Ishikawa (cell line): ENCODE results near the gene ZNF862.

Source experiments
- CEBPB ChIP-seq: IDR thresholded peaks from 2 replicates; pipeline ENCODE4 v1.6.1; 2012
- CREB1 ChIP-seq: IDR thresholded peaks from 2 replicates; pipeline ENCODE4 v1.6.1; 2012; ENCODE audit warnings: low read depth
- EGR1 ChIP-seq: IDR thresholded peaks from 2 replicates; pipeline ENCODE4 v1.6.1; 2012
- EP300 ChIP-seq: IDR thresholded peaks from 2 replicates; pipeline ENCODE4 v1.6.1; 2012; ENCODE audit warnings: borderline replicate concordance
- FOXM1 ChIP-seq: IDR thresholded peaks from 2 replicates; pipeline ENCODE4 v1.6.1; 2012; ENCODE audit warnings: low read depth, borderline replicate concordance
- NFIC ChIP-seq: IDR thresholded peaks from 2 replicates; pipeline ENCODE4 v1.6.1; 2012
- RAD21 ChIP-seq: IDR thresholded peaks from 2 replicates; pipeline ENCODE4 v1.6.1; 2012; ENCODE audit warnings: low read depth
- TAF1 ChIP-seq: IDR thresholded peaks from 2 replicates; pipeline ENCODE4 v1.6.1; 2012; ENCODE audit warnings: low read depth, mild to moderate bottlenecking
- TCF12 ChIP-seq: IDR thresholded peaks from 2 replicates; pipeline ENCODE4 v1.6.1; 2012; ENCODE audit warnings: low read depth
- TEAD4 ChIP-seq: IDR thresholded peaks from 2 replicates; pipeline ENCODE4 v1.6.1; 2012
- YY1 ChIP-seq: IDR thresholded peaks from 2 replicates; pipeline ENCODE4 v1.6.1; 2012; ENCODE audit warnings: low read depth
- ZBTB7A ChIP-seq: IDR thresholded peaks from 2 replicates; pipeline ENCODE4 v1.6.1; 2012; ENCODE audit warnings: low read depth
- TF ChIP-seq, protein P1 (sequence below): IDR thresholded peaks from 2 replicates; pipeline ENCODE4 v1.6.1; 2012; ENCODE audit warnings: low read depth, mild to moderate bottlenecking
- TF ChIP-seq, protein P2 (sequence below): IDR thresholded peaks from 2 replicates; pipeline ENCODE4 v1.6.1; 2012
- TF ChIP-seq, protein P3 (sequence below): IDR thresholded peaks from 2 replicates; pipeline ENCODE4 v1.6.1; 2012

The ZNF862 gene

GRCh38 chr7:149882248-149883047, 44.3 kb downstream of the ZNF862 start:
- TF ChIP-seq ZBTB7A: no peak
- TF ChIP-seq TAF1: no peak

DNA sequence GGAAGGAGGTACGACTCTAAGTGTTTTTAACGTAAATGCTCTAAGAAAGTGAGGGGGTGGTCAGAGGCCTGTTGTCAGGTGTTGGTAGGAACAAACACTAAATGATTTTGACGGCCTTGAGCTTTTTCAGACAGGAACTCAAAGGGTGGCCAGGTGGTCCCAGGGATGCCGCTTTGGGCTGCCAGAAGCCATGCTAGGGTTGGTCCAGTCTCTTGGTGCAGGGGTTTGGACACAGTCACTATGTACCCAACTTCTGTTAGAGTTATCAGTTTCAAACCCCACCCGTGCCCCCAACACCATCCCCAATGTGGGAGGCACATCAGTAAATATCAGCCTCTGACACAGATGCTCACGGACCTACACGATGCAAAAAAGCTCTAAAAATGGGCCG, 44.9 kb downstream of the ZNF862 start:
- no peak for TF ChIP-seq FOXM1
- TF ChIP-seq YY1: no peak
- TF ChIP-seq, protein P1, sequence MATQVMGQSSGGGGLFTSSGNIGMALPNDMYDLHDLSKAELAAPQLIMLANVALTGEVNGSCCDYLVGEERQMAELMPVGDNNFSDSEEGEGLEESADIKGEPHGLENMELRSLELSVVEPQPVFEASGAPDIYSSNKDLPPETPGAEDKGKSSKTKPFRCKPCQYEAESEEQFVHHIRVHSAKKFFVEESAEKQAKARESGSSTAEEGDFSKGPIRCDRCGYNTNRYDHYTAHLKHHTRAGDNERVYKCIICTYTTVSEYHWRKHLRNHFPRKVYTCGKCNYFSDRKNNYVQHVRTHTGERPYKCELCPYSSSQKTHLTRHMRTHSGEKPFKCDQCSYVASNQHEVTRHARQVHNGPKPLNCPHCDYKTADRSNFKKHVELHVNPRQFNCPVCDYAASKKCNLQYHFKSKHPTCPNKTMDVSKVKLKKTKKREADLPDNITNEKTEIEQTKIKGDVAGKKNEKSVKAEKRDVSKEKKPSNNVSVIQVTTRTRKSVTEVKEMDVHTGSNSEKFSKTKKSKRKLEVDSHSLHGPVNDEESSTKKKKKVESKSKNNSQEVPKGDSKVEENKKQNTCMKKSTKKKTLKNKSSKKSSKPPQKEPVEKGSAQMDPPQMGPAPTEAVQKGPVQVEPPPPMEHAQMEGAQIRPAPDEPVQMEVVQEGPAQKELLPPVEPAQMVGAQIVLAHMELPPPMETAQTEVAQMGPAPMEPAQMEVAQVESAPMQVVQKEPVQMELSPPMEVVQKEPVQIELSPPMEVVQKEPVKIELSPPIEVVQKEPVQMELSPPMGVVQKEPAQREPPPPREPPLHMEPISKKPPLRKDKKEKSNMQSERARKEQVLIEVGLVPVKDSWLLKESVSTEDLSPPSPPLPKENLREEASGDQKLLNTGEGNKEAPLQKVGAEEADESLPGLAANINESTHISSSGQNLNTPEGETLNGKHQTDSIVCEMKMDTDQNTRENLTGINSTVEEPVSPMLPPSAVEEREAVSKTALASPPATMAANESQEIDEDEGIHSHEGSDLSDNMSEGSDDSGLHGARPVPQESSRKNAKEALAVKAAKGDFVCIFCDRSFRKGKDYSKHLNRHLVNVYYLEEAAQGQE: no peak
- TF ChIP-seq, protein P2, sequence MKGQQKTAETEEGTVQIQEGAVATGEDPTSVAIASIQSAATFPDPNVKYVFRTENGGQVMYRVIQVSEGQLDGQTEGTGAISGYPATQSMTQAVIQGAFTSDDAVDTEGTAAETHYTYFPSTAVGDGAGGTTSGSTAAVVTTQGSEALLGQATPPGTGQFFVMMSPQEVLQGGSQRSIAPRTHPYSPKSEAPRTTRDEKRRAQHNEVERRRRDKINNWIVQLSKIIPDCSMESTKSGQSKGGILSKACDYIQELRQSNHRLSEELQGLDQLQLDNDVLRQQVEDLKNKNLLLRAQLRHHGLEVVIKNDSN: no peak
- no peak for TF ChIP-seq ZBTB7A

GRCh38 chr7:149883452-149883861, 45.3 kb downstream of the ZNF862 start:
- TF ChIP-seq RAD21: peak; percentile 86
- TF ChIP-seq TCF12: no peak

- no peak for TF ChIP-seq NFIC
- TF ChIP-seq, protein P2: no peak
- TF ChIP-seq, protein P1: no peak
- no peak for TF ChIP-seq YY1
- no peak for TF ChIP-seq TEAD4
- TF ChIP-seq TCF12: no peak
- TF ChIP-seq, protein P3, sequence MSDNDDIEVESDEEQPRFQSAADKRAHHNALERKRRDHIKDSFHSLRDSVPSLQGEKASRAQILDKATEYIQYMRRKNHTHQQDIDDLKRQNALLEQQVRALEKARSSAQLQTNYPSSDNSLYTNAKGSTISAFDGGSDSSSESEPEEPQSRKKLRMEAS: no peak
- TF ChIP-seq EGR1: no peak
- TF ChIP-seq FOXM1: no peak
- no peak for TF ChIP-seq RAD21
- TF ChIP-seq EP300: no peak
- no peak for TF ChIP-seq CEBPB
- TF ChIP-seq CREB1: no peak
- TF ChIP-seq TAF1: no peak
- TF ChIP-seq ZBTB7A: no peak
Observed at GRCh38 chr7:149884016-149884415, 45.8 kb downstream of the ZNF862 start.

GRCh38 chr7:149884541-149884940, 46.4 kb downstream of the ZNF862 start:
- TF ChIP-seq EP300 (no peak), CEBPB (no peak), FOXM1 (no peak)
- TF ChIP-seq, protein P2: no peak
- TF ChIP-seq, protein P3: no peak

- no peak for TF ChIP-seq RAD21
- TF ChIP-seq, protein P3: no peak
- TF ChIP-seq EGR1: no peak
- peak; percentile 38; the same call in 1 of the 2 replicates for TF ChIP-seq TCF12
- TF ChIP-seq CREB1: no peak
Observed at GRCh38 chr7:149885191-149886017, 47.2 kb downstream of the ZNF862 start.
